A673 (cell line): ENCODE measurements around the gene CFL1. TPM values are rescaled to one million over a fixed set of nuclear protein-coding genes. Genes with fewer than 3 reads are reported as not detected.

Experiments used
- BruUV-seq: library from RNA; stranded (reverse); fragments of 400-500 nt; replicated peaks from 2 replicates; lab custom pipeline; 2021; lab: Mats Ljungman, UMichigan
- CTCF ChIA-PET: fragments of 300-600 bp; sonication (Branson Sonifier 250); formaldehyde crosslinking; loops from one replicate; lab custom pipeline; 2022; ENCODE audit warnings: antibody characterized with exemption; lab: Charles Lee
- POLR2A ChIA-PET: fragments of 300-600 bp; sonication (Branson Sonifier 250); formaldehyde crosslinking; loops from one replicate; lab custom pipeline; 2022; ENCODE audit warnings: antibody characterized with exemption; ENCODE audit not compliant: low non-redundant PET; lab: Charles Lee
- DNase-seq: peaks from one replicate; pipeline ENCODE4 v3.0.0-alpha.2; 2015; ENCODE audit warnings: low spot score
- H3K27ac ChIP-seq: fragments of 200-600 bp; sonication (generic); 2 replicates; pipeline ENCODE4 v1.5.1; 2016; ENCODE audit warnings: mixed run types, low read depth, mild to moderate bottlenecking, mixed read lengths, antibody characterized with exemption, low read length; ENCODE audit not compliant: poor library complexity, severe bottlenecking
- H3K27me3 ChIP-seq: fragments of 200-600 bp; sonication (generic); replicated peaks from 2 replicates; pipeline ENCODE4 v1.6.1; 2017; ENCODE audit warnings: mixed run types, low read depth, mild to moderate bottlenecking, mixed read lengths, antibody characterized with exemption, low read length; ENCODE audit not compliant: insufficient read depth, poor library complexity
- H3K36me3 ChIP-seq: fragments of 200-600 bp; sonication (generic); 2 replicates; pipeline ENCODE4 v1.6.1; 2016; ENCODE audit warnings: mixed run types, mild to moderate bottlenecking, mixed read lengths, antibody characterized with exemption, low read length; ENCODE audit not compliant: insufficient read depth, poor library complexity, severe bottlenecking
- H3K4me1 ChIP-seq: fragments of 200-600 bp; sonication (generic); 2 replicates; pipeline ENCODE4 v1.6.1; 2017; ENCODE audit warnings: mixed run types, mild to moderate bottlenecking, mixed read lengths, antibody characterized with exemption, low read length; ENCODE audit not compliant: insufficient read depth, poor library complexity, severe bottlenecking
- H3K4me3 ChIP-seq: fragments of 200-600 bp; sonication (generic); 2 replicates; pipeline ENCODE4 v1.5.1; 2016; ENCODE audit warnings: low read depth, mixed run types, mild to moderate bottlenecking, mixed read lengths, low read length; ENCODE audit not compliant: poor library complexity, severe bottlenecking
- H3K9me3 ChIP-seq: fragments of 200-600 bp; sonication (generic); 2 replicates; pipeline ENCODE4 v1.6.1; 2016; ENCODE audit warnings: mixed run types, low read depth, mild to moderate bottlenecking, mixed read lengths, antibody characterized with exemption, low read length; ENCODE audit not compliant: poor library complexity, severe bottlenecking
- EZH2 ChIP-seq: fragments of 200-600 bp; sonication (generic); IDR thresholded peaks from 2 replicates; pipeline ENCODE4 v1.6.1; 2017; ENCODE audit warnings: borderline replicate concordance, low read depth, mild to moderate bottlenecking, mixed read lengths, antibody characterized with exemption, low read length; ENCODE audit not compliant: poor library complexity, severe bottlenecking
- intact Hi-C: fragments of 100-400 bp; cut with micrococcal nuclease; formaldehyde crosslinking; loops from one replicate; pipeline ENCODE4 v1.10.0; 2022; ENCODE audit not compliant: unreplicated experiment
- total RNA-seq: library from RNA; stranded (reverse); gene quantifications from 2 replicates; pipeline ENCODE4 v1.2.3, GENCODE V29; 2021
- TF ChIP-seq, protein P1 (sequence below): fragments of 300-800, 200-600 bp; sonication (generic); conservative IDR thresholded peaks from 2 replicates; pipeline ENCODE4 v1.5.1; 2017; ENCODE audit warnings: low read depth, mild to moderate bottlenecking, antibody characterized with exemption, low read length, moderate library complexity, mixed read lengths

The CFL1 gene
- total RNA-seq, 1 experiment from 2014 or later, result 1,649 TPM

DNA sequence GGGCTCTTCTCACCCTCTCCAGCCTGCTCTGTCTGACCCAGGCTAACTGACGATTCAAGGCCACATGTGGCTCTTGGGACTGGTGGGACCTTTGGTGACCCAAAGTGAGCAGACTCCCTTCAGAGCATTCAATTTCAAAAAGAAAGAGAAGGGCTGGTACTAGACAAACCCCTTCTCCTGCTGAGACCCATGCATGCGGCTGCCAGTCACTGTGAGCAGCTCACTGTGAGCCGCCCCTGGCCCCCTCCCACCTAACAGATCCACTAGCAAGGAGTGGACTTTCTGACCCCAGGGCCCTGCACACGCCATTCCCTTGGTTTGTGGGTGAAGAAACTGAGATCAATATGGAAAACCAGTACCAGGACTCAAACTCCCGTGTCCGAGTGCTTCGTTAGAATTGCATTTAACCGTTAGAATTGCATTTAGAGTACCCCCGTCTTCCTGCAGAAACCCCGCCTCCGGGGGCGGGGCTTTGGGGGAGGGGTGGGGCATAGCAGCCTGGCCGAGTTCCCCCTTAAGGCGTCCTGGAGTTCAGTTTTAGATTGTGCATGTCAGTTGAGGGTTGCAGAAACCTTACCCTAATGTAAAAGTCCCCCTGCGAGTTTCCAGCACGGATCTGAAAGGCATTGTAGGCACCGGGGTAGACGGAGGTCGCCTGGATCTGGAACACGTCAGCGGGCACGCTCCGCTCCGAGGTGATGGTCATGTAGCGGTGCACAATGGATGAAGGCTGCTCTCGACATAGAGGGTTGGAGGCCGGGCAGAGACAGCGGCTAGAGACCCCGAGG, 9.5 kb upstream of the CFL1 start:
- intact Hi-C loops, result no loop called here
- POLR2A ChIA-PET, result no interaction called here

DNA sequence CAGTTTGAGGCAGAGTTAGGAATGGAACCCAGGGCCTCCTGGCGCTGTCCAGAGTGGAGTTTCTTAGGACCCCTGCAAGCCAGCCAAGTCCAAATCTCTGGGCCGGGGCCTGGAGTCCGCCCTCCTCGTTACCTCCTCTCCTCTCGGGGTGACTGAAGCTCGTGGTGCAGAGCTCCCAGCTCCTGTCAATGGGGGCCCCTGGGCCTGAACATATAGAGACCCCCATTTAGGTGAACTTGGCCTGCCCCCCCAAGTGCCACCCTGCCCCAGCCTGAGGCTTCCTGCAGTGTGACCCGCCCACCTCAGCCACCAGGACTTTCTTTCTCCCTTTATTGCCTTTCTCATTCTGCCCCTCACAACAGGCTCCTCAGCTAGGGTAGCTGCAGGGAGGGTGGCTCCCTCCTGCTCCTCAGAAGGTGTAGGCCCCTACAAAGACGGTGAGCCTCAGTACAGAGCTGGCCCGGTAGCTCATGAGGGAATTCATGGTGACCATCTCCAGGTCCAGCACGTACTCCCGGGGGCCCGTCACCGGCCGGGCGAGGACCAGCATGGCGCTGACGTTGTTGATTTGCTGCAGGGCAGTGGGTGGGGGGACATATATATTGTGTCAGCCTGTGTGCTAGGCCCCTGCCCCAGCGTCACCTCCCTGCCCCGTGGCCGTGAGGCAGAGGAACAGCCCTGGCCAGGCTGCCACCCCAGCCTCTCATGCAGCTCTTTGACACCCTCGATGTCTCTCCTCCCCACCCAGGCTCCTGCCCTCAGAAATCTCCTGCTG, 8.7 kb upstream of the CFL1 start:
- H3K36me3 ChIP-seq, result peaks cover 70% of the 10 kb centered on the region
- H3K9me3 ChIP-seq, result no peaks in the 10 kb centered on the region
- CTCF ChIA-PET, result interaction anchor here (1.1 kb wide), 1 partner anchor 22 kb away, joined by 9 read pairs; the partner anchor contains the start of gene FIBP
- H3K27ac ChIP-seq, result peak overlapping the region; percentile 27
- H3K4me1 ChIP-seq, result peaks cover 23% of the 10 kb centered on the region
- intact Hi-C loops, result no loop called here
- no peak for DNase-seq
- no TSS peak for BruUV-seq
- no peaks in the 10 kb centered on the region for H3K27me3 ChIP-seq
- no peak overlapping the region for H3K4me3 ChIP-seq
- no peak for TF ChIP-seq EZH2
- TF ChIP-seq, protein P1, sequence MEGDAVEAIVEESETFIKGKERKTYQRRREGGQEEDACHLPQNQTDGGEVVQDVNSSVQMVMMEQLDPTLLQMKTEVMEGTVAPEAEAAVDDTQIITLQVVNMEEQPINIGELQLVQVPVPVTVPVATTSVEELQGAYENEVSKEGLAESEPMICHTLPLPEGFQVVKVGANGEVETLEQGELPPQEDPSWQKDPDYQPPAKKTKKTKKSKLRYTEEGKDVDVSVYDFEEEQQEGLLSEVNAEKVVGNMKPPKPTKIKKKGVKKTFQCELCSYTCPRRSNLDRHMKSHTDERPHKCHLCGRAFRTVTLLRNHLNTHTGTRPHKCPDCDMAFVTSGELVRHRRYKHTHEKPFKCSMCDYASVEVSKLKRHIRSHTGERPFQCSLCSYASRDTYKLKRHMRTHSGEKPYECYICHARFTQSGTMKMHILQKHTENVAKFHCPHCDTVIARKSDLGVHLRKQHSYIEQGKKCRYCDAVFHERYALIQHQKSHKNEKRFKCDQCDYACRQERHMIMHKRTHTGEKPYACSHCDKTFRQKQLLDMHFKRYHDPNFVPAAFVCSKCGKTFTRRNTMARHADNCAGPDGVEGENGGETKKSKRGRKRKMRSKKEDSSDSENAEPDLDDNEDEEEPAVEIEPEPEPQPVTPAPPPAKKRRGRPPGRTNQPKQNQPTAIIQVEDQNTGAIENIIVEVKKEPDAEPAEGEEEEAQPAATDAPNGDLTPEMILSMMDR, result no peak
- POLR2A ChIA-PET, result no interaction called here

More for the DNA sequence above, 9.5 kb upstream of the CFL1 start:
- TF ChIP-seq, protein P1, result no peak
- TF ChIP-seq EZH2, result no peak
- Histone ChIP-seq H3K36me3 (peaks cover 62% of the 10 kb centered on the region), H3K27me3 (no peaks in the 10 kb centered on the region), H3K4me3 (no peak overlapping the region), H3K9me3 (no peaks in the 10 kb centered on the region), H3K4me1 (peaks cover 18% of the 10 kb centered on the region), H3K27ac (peak overlapping the region; percentile 27)
- BruUV-seq, result no TSS peak
- CTCF ChIA-PET, result interaction anchor here (1.1 kb wide), 1 partner anchor 8 kb away, joined by 4 read pairs; the partner anchor contains the start of gene MUS81
- DNase-seq, result no peak

DNA sequence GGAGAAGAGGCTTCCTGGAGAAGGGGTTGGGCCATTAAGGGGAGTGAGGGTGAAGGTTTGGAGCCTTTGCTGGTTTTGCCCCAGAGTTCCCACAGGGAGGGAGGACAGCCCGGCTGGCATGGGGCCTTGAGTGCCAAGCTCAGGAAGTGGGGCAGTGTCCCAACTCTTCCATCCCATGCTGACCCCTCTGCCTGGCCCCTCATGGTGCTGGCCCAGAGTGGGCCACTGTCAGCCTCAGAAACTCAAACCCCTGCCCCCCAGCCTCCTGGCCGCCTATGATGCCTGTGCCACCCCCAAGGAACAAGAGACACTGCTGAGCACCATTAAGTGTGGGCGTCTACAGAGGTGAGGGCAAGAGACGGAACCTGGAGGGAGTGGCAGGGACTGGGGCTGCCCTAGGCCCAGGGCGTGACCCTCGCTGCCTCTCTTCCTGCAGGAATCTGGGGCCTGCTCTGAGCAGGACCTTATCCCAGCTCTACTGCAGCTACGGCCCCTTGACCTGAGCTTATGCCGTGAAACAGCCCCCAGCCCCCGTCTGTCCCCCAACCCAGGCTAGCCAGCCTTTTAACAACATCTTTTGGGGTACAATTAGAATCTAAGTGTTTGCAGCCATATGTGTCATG, 7.7 kb upstream of the CFL1 start:
- H3K4me3 ChIP-seq, result no peak overlapping the region
- TF ChIP-seq, protein P1, result no peak
- no peak for TF ChIP-seq EZH2
- no peak overlapping the region for H3K27ac ChIP-seq
- intact Hi-C loops, result no loop called here
- peak; percentile 0 for DNase-seq
- H3K27me3 ChIP-seq, result no peaks in the 10 kb centered on the region
- H3K36me3 ChIP-seq, result peaks cover 70% of the 10 kb centered on the region
- H3K4me1 ChIP-seq, result peaks cover 19% of the 10 kb centered on the region
- ChIA-PET CTCF (interaction anchor here (1.1 kb wide), 1 partner anchor 23 kb away, joined by 9 read pairs; the partner anchor contains the start of gene FIBP), POLR2A (no interaction called here)
- no TSS peak for BruUV-seq
- H3K9me3 ChIP-seq, result no peaks in the 10 kb centered on the region
